Measurements from ENCODE around the gene JAKMIP2. TPM values are rescaled to one million over a fixed set of nuclear protein-coding genes. Genes with fewer than 3 reads are reported as not detected.
A peak's percentile ranks its signal among the peaks of the same experiment; 100 is the strongest.

JAKMIP2 gene
- total and polyA plus RNA-seq, 8 donors: 0.19 to 2.6 (median 0.67) TPM

GRCh38 chr5:147616421-147616820, 166.1 kb downstream of the JAKMIP2 start:
- Histone ChIP-seq H3K9me3 (no peaks in the 10 kb centered on the region), H3K4me1 (peaks cover 0 to 5% (median 0%) of the 10 kb centered on the region in 3 donors), H3K27ac (no peak overlapping the region), H3K36me3 (no peaks in the 10 kb centered on the region), H3K4me3 (no peak overlapping the region), H3K27me3 (no peaks in the 10 kb centered on the region)
- intact Hi-C loops (cut with DNase I): no loop called here
- TF ChIP-seq CTCF (IDR thresholded peaks at IDR 0.05): no peak
- DNase-seq (no peak), FAIRE-seq (no peak), ATAC-seq (no peak)
- 32 to 33% methylated on average over 1 of the region's 1 CpG for WGBS, 2 donors

DNA sequence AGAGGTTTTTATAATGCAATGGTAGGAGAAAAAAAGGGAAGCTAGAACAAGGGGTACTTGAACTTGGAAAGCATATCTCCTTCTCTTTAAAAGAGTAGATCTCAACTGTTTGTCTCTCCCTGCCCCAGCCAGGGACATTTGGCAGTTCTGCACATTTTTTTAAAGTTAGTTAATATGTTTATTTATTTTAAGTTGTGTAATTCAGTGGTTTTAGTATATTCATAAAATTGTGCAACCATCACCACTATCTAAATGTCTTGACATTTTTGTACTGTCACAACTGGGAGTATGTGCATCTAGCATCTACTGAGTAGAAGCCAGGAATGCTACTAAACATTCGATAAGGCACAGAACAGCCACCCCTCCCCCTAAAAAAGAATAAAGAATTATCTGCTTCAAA, 169.2 kb downstream of the JAKMIP2 start:
- TF ChIP-seq CTCF (IDR thresholded peaks at IDR 0.05): no peak
- WGBS, 2 donors: 38 to 50% methylated on average over 1 of the region's 1 CpG
- ATAC-seq (peak in 2 of 4 donors; percentile 24 to 43), DNase-seq (no peak), FAIRE-seq (no peak)
- no peak overlapping the region for H3K27ac ChIP-seq
- H3K27me3 ChIP-seq: no peaks in the 10 kb centered on the region
- H3K4me3 ChIP-seq: no peak overlapping the region
- no peaks in the 10 kb centered on the region for H3K9me3 ChIP-seq
- peaks cover 0 to 5% (median 0%) of the 10 kb centered on the region in 3 donors for H3K4me1 ChIP-seq
- no peaks in the 10 kb centered on the region for H3K36me3 ChIP-seq
- intact Hi-C loops (cut with DNase I): no loop called here

DNA sequence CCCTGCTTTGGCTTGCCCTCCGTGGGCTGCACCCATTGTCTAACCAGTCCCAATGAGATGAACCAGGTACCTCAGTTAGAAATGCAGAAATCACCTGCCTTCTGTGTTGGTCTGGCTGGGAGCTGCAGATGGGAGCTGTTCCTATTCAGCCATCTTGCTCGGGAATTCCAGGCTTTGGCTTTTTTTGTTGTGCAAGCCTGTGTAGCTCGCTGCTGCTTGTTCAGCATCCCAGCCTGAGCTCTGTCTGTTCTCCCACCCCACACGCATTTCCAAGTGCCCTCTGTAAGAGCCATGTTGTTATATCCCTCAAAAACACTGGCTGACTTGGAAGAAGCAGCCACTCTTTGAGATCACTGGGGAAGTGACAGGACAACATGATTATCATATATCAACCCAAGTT, 171.0 kb downstream of the JAKMIP2 start:
- no peak for TF ChIP-seq CTCF (IDR thresholded peaks at IDR 0.05)
- no peaks in the 10 kb centered on the region for H3K27me3 ChIP-seq
- no peaks in the 10 kb centered on the region for H3K36me3 ChIP-seq
- intact Hi-C loops (cut with DNase I): no loop called here
- no peak overlapping the region for H3K4me3 ChIP-seq
- H3K4me1 ChIP-seq: no peaks in the 10 kb centered on the region
- H3K9me3 ChIP-seq: no peaks in the 10 kb centered on the region
- no peak overlapping the region for H3K27ac ChIP-seq
- ATAC-seq (no peak), FAIRE-seq (no peak), DNase-seq (no peak)
- 69 to 72% methylated on average over 4 of the region's 4 CpGs for WGBS, 2 donors

DNA sequence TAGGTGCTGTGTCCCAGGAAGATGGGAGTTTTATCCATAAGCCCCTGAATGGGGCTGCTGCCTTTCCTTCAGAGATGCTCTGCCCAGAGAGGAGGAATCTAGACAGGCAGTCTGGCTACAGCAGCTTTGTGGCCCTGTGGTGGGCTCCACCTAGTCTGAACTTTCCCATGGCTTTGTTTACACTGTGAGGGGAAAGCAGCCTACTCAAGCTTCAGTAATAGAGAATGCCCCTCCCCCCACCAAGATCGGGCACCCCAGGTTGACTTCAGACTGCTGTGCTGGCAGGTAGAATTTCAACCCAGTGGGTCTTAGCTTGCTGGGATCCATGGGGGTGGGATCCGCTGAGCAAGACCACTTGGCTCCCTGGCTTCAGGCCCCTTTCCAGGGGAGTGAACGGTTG, 171.7 kb downstream of the JAKMIP2 start:
- FAIRE-seq (no peak), DNase-seq (no peak)

GRCh38 chr5:147601652-147602051, 180.9 kb downstream of the JAKMIP2 start:
- no peak for ATAC-seq

More for the DNA sequence above, 171.7 kb downstream of the JAKMIP2 start:
- ATAC-seq: no peak
- intact Hi-C loops (cut with DNase I): no loop called here
- Histone ChIP-seq H3K4me1 (no peaks in the 10 kb centered on the region), H3K36me3 (no peaks in the 10 kb centered on the region), H3K4me3 (no peak overlapping the region), H3K27ac (no peak overlapping the region), H3K9me3 (no peaks in the 10 kb centered on the region), H3K27me3 (no peaks in the 10 kb centered on the region)
- no peak for TF ChIP-seq CTCF (IDR thresholded peaks at IDR 0.05)
- WGBS, 2 donors: 63 to 75% methylated on average over 3 of the region's 3 CpGs

More at GRCh38 chr5:147601652-147602051, 180.9 kb downstream of the JAKMIP2 start:
- 0% methylated on average over 1 of the region's 1 CpG for WGBS, 2 donors
- Histone ChIP-seq H3K4me1 (no peaks in the 10 kb centered on the region), H3K4me3 (no peak overlapping the region), H3K9me3 (no peaks in the 10 kb centered on the region), H3K36me3 (no peaks in the 10 kb centered on the region), H3K27ac (no peak overlapping the region), H3K27me3 (no peaks in the 10 kb centered on the region)
- intact Hi-C loops (cut with DNase I): no loop called here
- TF ChIP-seq CTCF (IDR thresholded peaks at IDR 0.05): no peak
- DNase-seq (no peak), FAIRE-seq (no peak)
